Glutamatergic neuron (in vitro differentiated cells): Measurements from ENCODE around the gene ATP6V1B1. TPM values are rescaled to one million over a fixed set of nuclear protein-coding genes. Genes with fewer than 3 reads are reported as not detected.

Experiments
- DNase-seq: peaks from one replicate; pipeline ENCODE4 v3.0.0; 2022
- H3K27ac Mint-ChIP-seq: one replicate; pipeline ENCODE4 v1.8.0; 2020; ENCODE audit warnings: mild to moderate bottlenecking, mixed read lengths, inconsistent platforms; ENCODE audit not compliant: unreplicated experiment
- H3K27me3 Mint-ChIP-seq: one replicate; pipeline ENCODE4 v1.8.0; 2020; ENCODE audit warnings: mild to moderate bottlenecking, moderate library complexity, mixed read lengths, inconsistent platforms; ENCODE audit not compliant: unreplicated experiment
- H3K36me3 Mint-ChIP-seq: one replicate; pipeline ENCODE4 v1.8.0; 2020; ENCODE audit warnings: mild to moderate bottlenecking, mixed read lengths, inconsistent platforms; ENCODE audit not compliant: unreplicated experiment
- H3K4me1 Mint-ChIP-seq: one replicate; pipeline ENCODE4 v1.8.0; 2020; ENCODE audit warnings: mild to moderate bottlenecking, low read depth, mixed read lengths, inconsistent platforms; ENCODE audit not compliant: unreplicated experiment
- H3K4me3 Mint-ChIP-seq: one replicate; pipeline ENCODE4 v1.8.0; 2020; ENCODE audit warnings: mild to moderate bottlenecking, mixed read lengths, inconsistent platforms; ENCODE audit not compliant: unreplicated experiment
- H3K9me3 Mint-ChIP-seq: one replicate; pipeline ENCODE4 v1.8.0; 2020; ENCODE audit warnings: mild to moderate bottlenecking, moderate library complexity, mixed read lengths, inconsistent platforms; ENCODE audit not compliant: unreplicated experiment
- CTCF ChIP-seq: fragments of 200-600 bp; sonication (generic); IDR thresholded peaks from one replicate; pipeline ENCODE4 v1.5.0; 2021; ENCODE audit not compliant: partially characterized antibody, unreplicated experiment
- total RNA-seq: library from RNA; stranded (reverse); fragmentation: NEBNext Ultra II Directional; extraction: Animal tissue kit (Norgen Biotek cat#: 25700); gene quantifications from one replicate; pipeline ENCODE4 v1.2.1, GENCODE V29; 2021; ENCODE audit not compliant: unreplicated experiment

ATP6V1B1 gene
- total RNA-seq, 1 donor from 2014 or later: not detected

GRCh38 chr2:70895998-70896764 lies 39.5 kb upstream of the ATP6V1B1 start:
- Mint-ChIP-seq H3K4me3 (peak overlapping the region; percentile 57), H3K27ac (no peak overlapping the region)

GRCh38 chr2:70896765-70897202 lies 38.9 kb upstream of the ATP6V1B1 start:
- no peak for TF ChIP-seq CTCF
- Mint-ChIP-seq H3K4me1 (peaks cover 16% of the 10 kb centered on the region), H3K27me3 (peaks cover 47% of the 10 kb centered on the region), H3K9me3 (peaks cover 23% of the 10 kb centered on the region), H3K27ac (no peak overlapping the region), H3K36me3 (peaks cover under 1% of the 10 kb centered on the region), H3K4me3 (no peak overlapping the region)
- DNase-seq: no peak

More at GRCh38 chr2:70895998-70896764, 39.5 kb upstream of the ATP6V1B1 start:
- Mint-ChIP-seq H3K36me3 (peaks cover 4% of the 10 kb centered on the region), H3K4me1 (peaks cover 16% of the 10 kb centered on the region), H3K27me3 (peaks cover 50% of the 10 kb centered on the region), H3K9me3 (peaks cover 23% of the 10 kb centered on the region)
- DNase-seq: no peak
- TF ChIP-seq CTCF: no peak

GRCh38 chr2:70897203-70897976 lies 38.3 kb upstream of the ATP6V1B1 start:
- Mint-ChIP-seq H3K27ac (no peak overlapping the region), H3K27me3 (peaks cover 52% of the 10 kb centered on the region), H3K4me3 (peak overlapping the region; percentile 7), H3K36me3 (no peaks in the 10 kb centered on the region), H3K4me1 (peaks cover 20% of the 10 kb centered on the region), H3K9me3 (peaks cover 27% of the 10 kb centered on the region)
- TF ChIP-seq CTCF: no peak
- DNase-seq: no peak

- Mint-ChIP-seq H3K27me3 (peaks cover 52% of the 10 kb centered on the region), H3K27ac (no peak overlapping the region), H3K4me1 (peaks cover 21% of the 10 kb centered on the region), H3K4me3 (no peak overlapping the region), H3K9me3 (peaks cover 30% of the 10 kb centered on the region), H3K36me3 (no peaks in the 10 kb centered on the region)
- no peak for DNase-seq
- no peak for TF ChIP-seq CTCF
These were observed 37.8 kb upstream of the ATP6V1B1 start for GRCh38 chr2:70897977-70898226.
